Measurements from ENCODE around the gene ABL1.

The ABL1 gene

DNA sequence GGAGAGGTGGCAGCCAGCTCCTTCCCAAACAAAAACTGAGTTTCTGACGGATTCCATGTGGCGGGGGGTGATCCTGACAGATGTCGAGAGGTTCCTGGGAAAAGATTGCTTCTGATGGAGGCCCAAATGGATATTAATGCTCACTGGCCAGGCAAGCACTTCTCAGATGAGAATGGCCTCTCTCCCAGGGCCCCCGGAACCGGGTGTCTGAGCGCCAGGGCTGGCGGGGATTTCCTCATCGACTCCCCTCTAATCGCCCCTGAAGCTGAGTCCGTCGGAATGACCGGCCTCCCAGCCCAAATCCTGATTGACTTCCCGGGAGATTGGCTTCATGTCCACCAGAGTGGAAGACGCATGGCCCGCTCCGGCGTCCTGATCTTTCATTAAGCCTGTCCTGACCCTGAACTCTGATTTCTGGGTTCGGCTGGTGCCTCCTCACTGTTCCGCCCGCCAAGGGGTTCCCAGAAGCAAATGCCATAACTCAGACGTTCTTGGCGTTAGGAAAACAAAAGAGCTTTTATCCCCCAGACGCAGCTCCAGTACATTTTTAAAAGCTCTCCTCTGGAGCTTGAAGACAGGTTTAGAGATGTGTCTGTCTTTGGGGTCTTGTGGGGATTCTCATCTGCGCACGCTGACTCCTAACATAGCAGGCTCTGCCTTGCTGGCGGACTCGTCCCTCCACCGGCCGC, 86.4 kb downstream of the ABL1 start:
- no peak for DNase-seq

DNA sequence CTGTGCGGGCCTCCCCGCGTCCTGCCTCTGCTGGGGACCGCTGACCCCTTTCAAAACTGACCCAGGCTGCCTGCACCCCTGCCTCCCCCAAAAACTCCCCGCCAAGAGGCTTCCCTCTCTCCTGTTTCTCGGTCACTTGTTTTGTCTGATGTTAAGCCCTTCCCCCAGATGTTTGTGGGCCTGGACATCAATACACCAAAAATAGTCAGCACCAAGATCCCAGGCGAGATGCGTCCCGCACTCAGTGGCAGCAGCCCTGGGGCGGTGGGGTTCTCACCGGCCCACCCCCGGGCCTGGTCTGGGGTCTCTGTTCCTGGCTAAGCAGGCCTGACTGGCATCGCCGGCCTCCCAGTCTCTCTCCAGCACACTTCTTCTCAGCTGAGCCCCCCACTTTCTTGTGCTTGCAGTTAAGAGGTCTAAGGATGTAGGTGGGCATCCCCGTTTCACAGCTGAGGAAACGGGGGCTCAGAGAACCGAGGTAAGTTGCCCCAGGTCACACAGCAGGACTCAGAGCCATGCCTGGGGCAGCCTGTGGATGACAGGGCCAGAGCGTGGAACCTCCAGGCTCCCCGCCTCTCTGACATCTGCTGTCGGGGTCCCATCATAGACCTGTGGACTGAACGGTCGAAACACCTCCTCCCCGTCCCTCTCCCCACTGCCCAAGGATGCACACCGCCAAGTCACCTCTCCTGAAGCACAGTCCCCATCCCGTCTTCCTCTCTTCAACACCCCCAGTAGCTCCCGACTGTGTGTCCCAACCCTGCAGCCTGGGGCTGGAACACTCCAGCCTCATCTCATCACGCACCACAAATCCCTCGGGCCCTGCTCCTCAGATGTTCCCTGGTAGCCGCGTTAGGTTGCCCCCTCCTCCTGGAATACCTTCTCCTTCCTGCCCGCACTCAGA, 87.2 kb downstream of the ABL1 start:
- DNase-seq: no peak

DNA sequence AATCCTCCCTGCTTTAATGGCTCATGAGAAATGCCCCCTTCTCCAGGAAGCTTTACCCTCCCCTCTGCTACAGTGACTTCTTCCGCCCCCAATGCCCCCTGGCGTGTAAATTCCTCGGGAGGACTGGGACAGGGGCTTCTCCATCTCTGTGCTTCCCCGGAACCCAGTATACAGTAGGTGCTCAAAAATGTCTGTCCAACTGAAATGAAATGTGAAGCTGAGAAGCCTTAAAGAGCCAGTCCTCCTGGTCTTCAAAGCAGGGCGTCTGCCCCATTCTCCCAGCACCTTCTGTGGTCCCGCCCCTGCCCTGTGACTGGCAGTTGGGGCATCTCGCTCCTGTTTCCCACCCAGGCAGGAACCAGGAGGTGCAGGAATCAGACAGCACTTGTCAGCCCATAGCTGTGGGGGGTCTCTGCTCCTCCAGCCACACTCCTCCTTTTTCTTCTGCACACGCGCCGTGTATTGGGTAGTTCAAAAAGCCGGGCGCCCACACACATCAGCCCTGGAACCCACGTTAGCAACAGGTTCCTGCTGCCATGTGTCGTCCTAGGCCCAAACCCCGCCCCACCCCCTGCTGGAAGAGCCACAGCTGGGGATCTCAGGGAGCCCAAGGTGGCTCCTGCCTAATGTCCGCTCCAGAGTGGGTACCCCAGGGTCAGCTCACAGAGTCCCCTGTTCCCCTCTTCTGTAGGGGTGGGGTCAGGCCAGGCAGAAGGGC, 88.0 kb downstream of the ABL1 start:
- DNase-seq: no peak

DNA sequence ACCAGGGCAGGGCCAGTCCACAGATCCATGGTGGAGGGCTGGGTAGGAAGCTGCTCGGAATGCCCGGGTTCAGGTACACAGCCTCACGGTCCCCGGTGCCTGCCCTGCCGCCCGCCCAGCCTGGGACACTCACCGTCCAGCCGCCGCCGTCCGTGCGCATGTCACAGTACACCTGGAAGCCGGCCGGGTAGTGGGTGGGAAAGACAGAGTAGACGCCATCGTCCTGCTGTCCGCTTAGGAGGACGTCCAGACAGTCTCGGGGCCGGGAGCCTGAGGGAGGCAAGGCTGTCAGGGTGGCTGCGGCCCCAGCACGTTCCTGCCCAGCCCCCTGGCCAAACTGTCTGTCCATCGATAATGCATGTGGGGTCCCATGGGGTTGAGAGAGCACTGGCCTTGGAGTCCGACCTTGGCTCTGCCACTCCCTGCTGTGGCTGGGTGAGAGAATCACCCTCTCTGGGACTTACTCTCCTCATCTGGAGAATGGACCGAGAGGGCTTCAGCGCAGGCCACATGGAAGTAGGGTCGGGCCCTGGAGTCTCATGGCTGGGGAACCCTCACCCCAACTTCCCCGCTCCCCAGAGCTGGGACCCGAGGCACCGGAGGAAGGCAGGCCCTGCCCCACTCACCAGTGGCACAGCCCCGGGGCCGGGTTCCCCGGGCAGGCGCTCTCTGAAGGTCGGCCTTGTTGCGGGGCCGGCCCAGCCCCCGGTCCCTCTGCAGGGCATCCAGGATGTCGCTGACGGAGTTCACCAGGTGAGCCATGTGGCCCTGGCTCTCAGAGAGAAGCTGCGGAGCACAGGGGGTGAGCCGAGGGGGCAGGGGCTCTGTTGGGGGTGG, 88.8 kb downstream of the ABL1 start:
- DNase-seq: no peak

DNA sequence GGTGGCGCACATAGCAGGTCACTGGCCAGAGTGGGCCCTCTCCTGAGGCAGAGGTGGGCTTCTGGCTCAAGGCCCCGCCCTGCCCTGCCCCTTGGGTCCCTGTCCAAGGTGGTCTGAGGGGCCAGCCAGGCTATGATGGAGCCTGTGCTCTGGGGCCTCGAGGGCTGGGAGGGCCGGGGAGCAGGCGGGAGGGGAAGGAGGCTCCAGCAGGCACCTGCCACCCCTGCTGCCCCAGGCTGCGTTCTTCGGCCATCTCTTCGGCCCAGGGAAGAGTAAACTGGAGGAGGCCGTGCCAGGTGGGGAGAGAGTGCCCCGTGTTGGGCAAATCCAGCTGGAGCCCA, 89.4 kb downstream of the ABL1 start:
- DNase-seq: no peak

DNA sequence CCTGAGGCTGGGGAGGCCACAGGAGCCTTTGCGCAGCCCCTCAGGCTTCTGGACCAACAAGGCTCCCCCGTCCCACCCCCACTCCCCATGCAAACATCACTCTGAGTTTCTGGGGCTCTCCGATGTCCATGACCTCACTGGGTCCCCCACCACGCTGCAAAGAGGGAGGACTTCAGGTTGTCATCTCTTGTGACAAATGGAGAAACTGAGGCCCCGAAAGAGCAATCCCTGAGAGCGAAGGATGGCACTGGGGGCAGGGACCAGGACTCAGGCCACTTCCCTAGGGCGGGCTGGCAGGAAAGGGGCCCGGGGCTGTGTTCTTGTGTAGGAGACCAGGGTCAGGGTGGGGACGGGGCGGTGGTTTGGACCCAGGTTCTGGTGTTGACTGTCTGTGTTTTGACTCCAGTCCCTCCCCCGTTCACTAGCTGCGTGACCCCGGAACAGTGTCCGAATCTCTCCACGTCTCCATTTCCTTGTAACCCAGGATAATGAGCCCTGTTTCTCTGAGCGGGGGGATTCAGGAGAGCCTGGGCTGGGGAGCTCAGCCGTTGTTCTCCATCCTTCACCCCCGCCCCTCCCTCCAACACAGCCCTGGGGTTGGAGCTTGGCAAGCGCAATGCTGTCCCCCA, 90.1 kb downstream of the ABL1 start:
- DNase-seq: no peak

DNA sequence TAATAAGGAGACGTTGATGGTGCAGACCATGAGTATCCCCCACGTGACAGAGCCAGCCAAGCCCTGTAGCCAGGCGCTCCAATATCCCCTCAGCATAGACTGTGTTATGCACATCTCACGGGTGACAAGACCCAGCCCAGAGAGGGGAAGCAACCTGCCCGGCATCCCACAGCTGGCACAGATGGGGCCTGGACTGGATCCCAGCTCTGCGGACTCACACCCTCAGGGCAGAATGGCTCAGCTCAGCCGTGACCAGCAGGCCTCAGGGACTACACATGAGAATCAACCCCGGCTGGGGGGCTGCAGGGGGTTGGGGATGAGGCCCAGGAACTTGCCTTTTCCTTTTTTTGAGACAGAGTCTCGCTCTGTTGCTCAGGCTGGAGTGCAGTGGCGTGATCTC, 92.3 kb downstream of the ABL1 start:
- DNase-seq: no peak

DNA sequence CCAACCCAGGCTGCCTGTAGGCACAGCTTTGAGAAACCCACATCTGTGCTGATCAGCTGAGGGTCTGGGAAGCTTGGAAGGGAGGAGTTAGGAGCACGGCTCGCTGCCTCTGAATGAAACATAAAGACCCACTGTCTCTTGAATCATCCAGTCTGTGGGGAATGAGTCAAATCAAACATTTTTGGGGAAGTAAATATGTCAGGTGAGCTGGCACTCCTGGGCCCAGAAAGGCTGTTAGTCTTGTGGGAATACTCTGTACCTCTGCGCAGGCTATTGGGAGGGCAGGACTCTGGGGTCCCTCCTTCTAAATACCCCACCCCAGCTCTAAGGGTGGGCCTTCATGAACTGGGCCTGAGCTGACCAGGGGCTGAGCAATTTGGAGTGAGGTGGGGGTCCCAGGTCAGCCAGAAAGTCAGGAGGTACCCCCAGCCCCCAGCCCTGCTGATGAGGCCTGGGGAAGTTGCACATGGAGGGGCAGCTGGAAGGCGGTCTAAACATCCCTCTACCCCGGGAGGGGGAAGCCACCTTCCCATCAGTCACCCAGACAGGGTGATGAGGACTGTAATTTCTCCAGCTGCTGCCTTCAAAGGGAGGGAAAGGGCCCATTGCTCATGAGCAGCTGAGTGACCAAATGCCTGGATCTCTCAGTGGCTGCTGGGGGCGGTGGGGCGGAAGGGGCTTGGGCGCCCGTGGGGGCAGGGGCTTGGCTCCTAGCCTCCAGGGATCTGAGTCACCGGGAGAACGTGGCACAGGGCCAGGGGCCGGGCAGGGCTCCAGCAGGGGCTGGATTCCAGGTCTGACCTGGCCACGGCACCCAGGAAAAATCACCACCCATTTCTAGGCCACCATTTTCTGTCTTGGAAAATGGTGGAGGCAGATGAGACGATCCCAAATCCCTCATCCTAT, 93.2 kb downstream of the ABL1 start:
- no peak for DNase-seq

DNA sequence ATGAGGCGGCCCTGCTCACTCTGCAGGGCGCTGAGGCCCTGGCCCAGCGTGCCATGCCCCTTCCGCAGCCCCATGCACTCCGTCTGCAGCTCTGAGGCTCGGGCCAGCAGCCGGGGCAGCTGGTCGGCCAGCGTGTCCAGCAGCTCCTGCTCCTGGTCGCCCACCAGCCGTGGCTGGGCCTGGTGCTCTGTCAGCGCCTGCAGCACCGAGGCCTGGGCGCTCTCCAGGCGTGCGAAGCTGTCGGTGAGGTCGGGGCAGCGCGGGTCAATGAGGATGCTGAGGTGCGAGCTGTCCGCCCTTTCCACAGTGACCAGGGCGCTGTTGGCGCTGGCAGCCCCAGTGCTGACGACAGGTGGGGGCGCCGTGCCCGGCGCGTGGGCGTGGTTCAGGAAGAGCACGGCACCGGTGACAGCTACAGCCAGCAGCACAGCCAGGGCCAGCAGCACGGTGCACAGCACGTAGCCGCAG, 94.6 kb downstream of the ABL1 start:
- DNase-seq: no peak

DNA sequence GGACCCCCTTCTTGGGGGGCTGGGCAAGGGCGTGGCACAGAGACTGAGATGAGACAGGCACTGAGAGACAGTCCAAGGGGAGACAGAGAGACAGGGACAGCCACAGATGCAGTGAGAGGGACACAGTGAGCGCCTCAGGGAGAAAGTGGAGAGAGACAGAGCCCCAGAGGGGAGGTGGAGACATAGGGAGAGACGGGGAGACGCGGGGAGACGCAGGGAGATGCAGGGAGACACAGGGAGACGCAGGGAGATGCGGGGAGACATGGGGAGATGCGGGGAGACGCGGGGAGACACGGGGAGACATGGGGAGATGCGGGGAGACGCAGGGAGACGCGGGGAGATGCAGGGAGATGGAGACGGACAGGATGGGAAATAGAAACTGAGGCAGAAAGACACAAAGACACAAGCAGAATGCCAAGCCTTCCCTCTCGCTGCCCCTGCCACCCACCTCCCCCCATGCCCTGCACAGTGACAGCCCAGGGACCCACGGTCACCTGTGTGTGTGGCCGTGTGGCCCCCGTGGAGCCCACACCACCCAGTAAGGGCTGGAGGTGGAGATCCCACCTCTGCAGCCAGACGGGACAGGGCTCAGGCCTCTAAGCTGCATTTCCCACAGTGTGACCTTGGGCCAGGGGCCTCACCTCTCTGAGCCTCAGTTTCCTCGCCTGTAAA, 95.2 kb downstream of the ABL1 start:
- no peak for DNase-seq

DNA sequence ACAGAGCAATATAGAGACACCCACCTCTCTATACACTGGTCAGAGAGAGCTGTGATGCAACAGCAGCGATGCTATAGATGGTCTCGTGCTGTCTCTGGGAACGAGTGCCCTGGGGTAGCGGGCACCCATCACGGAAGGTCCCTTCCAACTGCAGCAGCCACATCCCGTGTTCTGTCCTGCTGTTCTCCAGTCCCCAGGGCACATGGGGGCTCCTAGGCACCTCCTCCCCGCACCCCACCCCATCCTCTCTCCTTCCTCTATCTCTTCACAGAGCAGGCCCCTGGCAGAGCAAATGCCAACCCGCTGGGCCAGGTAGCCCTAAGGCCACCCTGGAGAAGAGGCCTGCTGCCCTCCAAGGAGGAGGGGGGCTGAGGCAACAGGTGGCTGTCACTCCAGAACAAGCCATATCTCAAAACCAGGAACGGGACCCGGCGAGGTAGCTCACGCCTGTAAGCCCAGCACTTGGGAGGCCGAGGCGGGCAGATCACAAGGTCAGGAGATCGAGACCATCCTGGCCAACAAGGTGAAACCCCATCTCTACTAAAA, 95.8 kb downstream of the ABL1 start:
- DNase-seq: no peak

DNA sequence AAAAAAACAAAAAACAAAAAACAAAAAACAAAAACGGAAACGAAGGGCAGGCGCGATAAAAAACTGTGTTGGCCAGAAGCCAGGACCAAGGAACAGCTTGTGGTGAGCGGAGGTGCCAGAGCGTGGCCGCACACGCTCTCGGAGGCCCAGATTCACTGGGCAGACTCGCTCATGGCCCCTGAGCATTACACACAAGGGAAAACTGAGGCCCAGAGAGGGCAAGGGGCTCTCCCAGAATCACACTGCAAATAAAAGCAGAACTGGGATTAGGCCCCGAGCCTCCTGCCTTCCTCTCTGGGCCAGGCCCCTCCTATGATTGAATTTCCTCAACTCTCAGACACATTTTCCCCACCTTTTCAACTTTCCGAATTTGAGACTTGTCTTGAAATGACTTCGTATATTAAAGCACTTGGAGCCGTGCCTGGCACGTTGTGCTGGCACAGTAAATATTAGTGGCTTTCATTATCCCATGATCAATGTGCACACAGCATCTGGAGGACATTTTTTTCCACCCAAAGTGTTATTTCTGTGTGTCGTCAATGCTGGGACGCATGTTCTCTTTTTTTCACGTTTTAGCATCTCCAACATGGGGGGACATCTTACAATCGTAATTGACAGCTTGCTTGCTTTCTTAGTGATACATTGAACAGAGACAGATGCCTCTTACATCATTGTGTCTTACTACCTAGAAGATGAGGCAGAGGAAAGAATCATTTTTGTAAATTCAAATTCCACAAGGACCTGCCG, 96.6 kb downstream of the ABL1 start:
- no peak for DNase-seq

DNA sequence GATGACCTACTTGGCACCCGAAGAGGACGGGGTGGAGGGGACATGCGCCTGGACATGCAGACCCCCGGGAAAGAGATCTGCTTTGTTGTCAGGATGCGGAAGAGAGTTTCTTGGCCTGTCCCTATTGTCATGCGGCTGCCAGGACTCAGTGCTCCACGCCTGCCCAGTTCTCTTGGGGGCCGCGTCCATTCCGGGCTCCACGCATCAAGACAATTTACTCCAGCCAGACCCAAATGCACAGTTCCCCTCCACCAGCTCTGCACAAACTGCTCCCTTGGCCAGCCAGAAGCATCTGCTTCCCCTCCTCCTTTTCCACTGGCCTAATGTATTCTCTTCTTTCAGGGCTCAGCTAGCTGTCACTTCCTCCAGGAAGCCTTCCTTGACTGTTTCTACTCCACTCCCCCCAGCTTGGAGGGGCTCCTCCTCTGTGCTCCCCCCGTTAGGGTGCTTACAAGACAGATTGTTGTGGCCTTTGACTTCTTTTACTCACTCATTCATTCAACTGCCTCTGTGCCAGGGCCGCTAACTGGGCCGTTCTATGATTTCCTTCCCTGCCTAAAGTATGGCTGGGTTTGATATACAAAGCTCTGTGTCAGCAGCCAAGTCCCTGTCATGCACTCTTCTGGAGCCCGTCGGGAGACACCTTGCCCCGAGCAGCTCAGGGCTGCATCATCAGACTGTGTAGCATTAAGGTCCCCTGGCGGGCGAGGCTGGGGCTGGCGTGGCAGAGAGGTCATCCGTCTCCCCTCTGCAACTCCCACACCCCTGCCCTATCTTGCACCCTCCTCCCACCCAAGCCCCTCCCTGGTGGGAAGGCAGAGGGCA, 97.4 kb downstream of the ABL1 start:
- no peak for DNase-seq

DNA sequence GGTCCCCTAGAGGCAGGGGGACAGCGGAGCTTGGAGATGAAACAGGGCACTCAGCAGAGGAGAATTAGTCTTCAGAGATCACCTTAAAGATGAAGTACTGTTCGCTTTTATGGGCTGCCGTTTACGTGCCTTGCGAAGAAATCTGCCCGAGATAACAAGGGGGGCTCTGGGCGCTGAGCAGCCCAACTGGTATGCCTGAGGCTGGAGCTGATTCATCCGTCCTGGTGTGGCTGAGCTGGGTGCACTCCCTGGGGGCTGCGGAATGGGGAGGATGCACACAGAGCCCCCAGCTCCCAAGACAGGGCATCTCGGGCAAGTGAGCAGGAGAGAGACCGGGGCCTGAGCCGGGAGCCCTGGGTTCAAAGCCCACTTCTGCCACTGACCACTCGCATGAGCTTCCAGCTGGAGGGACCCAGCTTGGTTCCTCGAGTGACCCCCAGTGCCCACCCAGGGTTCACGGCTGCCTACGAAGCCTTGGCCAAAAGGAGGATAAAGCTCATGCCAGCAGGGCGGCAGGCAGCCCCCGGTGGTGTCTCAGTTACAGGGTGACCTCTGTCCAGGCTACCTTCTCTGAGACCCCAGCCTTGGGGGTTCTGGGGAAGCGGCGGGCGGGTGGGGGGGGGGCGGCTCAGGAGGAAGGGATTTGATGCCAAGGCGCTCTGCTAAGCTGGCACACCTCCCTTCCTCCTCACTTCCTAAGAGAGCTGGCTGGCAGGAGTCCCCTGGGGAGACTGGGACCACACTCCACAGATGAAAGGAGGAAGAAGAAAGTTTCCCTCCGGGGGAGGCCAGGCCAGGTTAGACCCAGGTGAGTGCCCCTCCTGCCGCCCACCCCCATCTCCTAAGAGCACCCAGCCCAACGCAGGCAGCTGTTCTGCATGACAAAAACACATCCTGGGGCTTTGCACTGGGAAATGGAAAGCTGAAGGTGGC, 98.3 kb downstream of the ABL1 start:
- DNase-seq: no peak

DNA sequence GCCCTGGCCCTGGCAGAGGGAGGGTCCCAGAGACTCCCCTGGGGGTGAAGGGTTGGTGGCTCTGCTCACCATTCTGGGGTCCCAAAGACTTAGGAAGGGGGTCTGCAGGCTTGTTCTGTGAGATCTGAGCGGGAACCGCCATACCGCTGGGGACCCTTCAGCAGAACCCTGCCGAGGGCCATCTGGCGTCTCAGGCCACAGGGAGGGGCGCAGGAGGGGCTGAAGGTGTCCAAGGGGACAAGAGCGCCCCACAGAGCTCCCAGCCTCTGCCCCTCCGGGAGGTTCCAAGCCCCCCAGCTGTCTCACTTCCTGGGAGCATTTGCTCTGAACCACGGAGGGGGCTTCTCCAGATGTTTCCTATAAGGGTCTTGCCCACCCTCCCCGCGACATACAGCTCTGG, 99.2 kb downstream of the ABL1 start:
- DNase-seq: no peak

DNA sequence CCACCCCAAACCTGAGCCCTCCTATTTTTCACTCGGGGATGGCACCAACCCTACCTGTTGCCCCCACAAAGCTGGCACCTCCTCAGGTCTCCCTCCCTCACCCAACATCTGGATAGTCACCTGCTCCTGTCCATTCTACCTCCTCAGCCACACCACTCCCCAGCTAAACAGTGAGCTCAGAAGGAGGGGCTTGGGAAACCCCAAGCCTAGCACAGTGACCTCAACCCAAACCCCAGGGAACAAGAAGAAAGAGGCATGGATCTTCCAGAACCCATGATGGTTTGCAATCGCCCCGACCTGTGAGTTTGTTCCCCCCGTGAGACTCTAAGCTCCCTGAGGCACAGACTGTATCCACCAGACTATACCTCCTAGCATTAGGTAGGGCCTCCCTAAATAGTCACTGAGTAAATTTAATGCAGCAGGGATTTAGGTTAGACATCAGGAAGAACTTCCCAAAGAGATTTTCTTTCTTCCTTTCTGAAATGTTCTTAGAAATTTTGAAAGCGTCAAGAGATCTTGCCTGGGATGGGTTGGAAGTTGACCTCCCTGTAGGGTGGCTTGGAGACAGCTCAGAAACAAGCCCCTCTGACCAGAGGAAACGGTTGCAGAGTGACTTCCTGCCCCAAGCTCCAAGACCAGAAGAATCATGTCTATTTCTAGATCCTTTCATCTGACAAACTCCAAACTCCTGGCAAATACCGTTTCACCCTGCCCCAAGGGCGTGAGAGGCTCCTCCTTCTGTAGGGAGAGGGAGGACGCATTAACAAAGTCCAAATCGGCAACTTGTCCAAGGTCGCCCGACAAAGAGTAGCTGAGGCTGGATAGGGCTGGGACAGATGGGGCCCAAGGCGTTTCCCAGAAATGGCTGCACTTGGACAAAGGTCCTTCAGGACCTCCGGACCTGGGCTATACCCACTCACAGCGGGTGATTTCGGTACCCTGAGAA, 99.9 kb downstream of the ABL1 start:
- no peak for DNase-seq
